Measurements from ENCODE around the gene BRD8. TPM values are rescaled to one million over a fixed set of nuclear protein-coding genes. Genes with fewer than 3 reads are reported as not detected.

Gene BRD8
- polyA plus RNA-seq, 1 experiment = 51.7 TPM

DNA sequence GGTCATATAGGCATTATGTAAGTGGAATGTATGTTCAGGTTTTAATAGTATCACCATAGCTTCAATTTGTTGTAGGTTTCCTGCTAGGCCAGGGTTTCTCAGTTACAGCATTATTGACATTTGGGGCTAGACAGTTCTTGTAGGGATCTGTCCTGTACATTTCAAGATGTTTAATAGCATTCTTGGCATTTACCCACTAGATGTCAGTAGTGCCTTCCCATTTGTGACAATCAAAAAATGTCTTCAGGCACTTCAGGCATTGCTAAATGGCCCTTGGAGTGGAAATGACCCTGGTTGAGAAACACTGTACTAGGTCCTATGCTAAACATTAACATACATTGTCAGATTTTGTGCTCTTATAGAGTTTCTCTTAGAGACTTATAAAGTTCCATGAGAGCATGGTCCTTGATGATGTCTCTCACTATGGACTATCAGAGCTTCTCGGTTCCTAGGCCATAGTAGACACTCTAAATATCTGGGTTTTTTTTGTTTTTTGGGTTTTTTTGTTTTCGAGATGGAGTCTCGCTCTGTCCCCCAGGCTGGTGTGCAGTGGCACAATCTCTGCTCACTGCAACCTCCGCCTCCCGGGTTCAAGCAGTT, 1.9 kb upstream of the BRD8 start:
- Histone ChIP-seq H3K4me3 (ENCODE audit: low read depth, low read length) (peak overlapping the region; percentile 78; the same call in 1 of the 2 replicates), H3K27me3 (ENCODE audit: control insufficient read depth, insufficient read depth, low read length) (no peaks in the 10 kb centered on the region), H3K36me3 (ENCODE audit: control insufficient read depth, insufficient read depth, low read length) (peaks cover 7% of the 10 kb centered on the region; the same call in 1 of the 2 replicates)
- CTCF ChIA-PET = interaction anchor here (0.6 to 1.6 kb wide), 6 partner anchors 12 to 270 kb away, joined by 3 to 7 read pairs (median 4); partner anchors contain the start of gene REEP2
- POLR2A ChIA-PET = no interaction called here
- TF ChIP-seq, protein P1, sequence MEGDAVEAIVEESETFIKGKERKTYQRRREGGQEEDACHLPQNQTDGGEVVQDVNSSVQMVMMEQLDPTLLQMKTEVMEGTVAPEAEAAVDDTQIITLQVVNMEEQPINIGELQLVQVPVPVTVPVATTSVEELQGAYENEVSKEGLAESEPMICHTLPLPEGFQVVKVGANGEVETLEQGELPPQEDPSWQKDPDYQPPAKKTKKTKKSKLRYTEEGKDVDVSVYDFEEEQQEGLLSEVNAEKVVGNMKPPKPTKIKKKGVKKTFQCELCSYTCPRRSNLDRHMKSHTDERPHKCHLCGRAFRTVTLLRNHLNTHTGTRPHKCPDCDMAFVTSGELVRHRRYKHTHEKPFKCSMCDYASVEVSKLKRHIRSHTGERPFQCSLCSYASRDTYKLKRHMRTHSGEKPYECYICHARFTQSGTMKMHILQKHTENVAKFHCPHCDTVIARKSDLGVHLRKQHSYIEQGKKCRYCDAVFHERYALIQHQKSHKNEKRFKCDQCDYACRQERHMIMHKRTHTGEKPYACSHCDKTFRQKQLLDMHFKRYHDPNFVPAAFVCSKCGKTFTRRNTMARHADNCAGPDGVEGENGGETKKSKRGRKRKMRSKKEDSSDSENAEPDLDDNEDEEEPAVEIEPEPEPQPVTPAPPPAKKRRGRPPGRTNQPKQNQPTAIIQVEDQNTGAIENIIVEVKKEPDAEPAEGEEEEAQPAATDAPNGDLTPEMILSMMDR (IDR thresholded peaks at IDR 0.05; ENCODE audit: insufficient read depth, low read depth, low read length) = peak; percentile 39; the same call in 1 of the 2 replicates
- no peak for DNase-seq (ENCODE audit: low read depth)

DNA sequence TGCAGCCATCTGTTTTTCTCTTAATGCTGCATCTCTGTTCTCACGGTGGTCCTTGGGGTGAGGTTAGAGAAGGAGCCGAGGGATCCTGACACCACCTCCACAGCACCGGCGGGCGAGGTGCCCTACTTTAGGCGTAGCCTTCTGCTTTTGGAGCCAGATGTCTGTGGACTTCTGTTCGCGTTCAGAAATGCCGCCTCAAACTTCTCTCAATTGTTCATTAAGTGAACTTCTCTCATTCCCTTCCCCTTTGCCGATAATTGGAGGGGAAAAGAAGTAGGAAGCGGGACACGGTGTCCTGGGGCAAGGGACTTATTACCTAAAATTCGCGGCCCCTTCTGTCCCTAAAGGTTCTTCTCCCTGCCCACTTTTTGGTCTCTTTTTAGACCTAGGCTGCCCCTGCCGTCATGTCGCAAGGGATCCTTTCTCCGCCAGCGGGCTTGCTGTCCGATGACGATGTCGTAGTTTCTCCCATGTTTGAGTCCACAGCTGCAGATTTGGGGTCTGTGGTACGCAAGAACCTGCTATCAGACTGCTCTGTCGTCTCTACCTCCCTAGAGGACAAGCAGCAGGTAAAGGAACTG, 937 bp upstream of the BRD8 start:
- peak overlapping the region; percentile 78 for H3K4me3 ChIP-seq (ENCODE audit: low read depth, low read length)
- DNase-seq (ENCODE audit: low read depth) = no peak
- TF ChIP-seq, protein P1 (IDR thresholded peaks at IDR 0.05; ENCODE audit: insufficient read depth, low read depth, low read length) = no peak
- H3K36me3 ChIP-seq (ENCODE audit: control insufficient read depth, insufficient read depth, low read length) = peaks cover 6% of the 10 kb centered on the region
- POLR2A ChIA-PET = no interaction called here
- CTCF ChIA-PET = interaction anchor here (0.6 to 2.5 kb wide), 6 partner anchors 9 to 269 kb away, joined by 3 to 13 read pairs (median 4); no protein-coding TSS in a partner anchor
- no peaks in the 10 kb centered on the region for H3K27me3 ChIP-seq (ENCODE audit: control insufficient read depth, insufficient read depth, low read length)

DNA sequence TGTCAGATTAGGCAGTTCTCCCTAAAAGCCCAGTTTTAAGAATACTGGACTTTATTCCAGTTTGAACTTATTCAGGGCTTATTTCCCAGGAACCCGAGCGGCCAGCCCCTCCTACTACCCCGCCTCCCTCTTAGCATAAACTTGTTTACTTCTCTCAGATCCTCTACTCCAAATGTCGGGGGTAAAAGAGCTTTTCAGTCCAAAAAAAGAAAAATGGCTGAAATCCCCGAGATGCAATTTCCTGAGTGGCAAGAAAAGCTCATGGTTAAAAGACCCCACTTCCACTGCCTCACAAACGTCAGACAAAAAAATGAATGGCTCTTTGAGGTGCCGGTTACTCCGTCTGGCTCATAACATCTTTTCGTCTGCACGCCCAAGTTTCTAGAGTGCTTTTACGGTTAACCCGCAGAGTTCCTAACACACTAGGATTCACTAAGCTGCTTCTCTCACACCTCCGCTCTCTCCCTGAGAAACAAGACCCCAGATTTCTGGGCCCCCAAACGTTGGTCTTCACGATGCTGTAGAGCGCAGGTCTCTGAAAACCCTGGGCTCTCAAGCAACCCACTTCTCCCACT, 402 bp downstream of the BRD8 start:
- peaks cover 7% of the 10 kb centered on the region for H3K36me3 ChIP-seq (ENCODE audit: control insufficient read depth, insufficient read depth, low read length)
- DNase-seq (ENCODE audit: low read depth) = no peak

DNA sequence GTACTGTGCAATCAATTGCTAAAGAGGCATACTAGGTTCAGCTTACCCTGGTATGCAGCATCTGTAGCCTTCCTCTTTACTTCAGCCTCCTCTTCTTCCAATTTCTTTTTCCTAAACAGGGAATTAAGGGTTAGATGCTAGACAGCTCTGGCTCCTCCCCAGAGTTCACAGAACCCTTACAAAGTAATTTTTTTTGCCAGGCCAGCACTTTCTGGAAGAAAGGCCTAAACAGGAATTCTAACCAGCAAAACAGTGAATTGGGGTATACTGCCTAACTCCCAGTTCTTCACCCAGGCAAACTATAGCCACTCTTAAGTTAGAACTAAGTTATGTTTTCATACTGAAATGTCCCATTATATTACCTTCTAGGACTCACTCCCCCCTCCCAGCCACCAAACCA, 8.1 kb downstream of the BRD8 start:
- Histone ChIP-seq H3K36me3 (ENCODE audit: control insufficient read depth, insufficient read depth, low read length) (peaks cover 31% of the 10 kb centered on the region), H3K4me3 (ENCODE audit: low read depth, low read length) (no peak overlapping the region), H3K27me3 (ENCODE audit: control insufficient read depth, insufficient read depth, low read length) (no peaks in the 10 kb centered on the region)
- ChIA-PET POLR2A (no interaction called here), CTCF (interaction anchor here (0.6 to 1.2 kb wide), 2 partner anchors 9 to 182 kb away, joined by 3 read pairs; partner anchors contain the start of genes KDM3B and KIF20A)
- DNase-seq (ENCODE audit: low read depth) = no peak
- TF ChIP-seq, protein P1 (IDR thresholded peaks at IDR 0.05; ENCODE audit: insufficient read depth, low read depth, low read length) = no peak

More for the DNA sequence above, 402 bp downstream of the BRD8 start:
- H3K27me3 ChIP-seq (ENCODE audit: control insufficient read depth, insufficient read depth, low read length) = no peaks in the 10 kb centered on the region
- CTCF ChIA-PET = interaction anchor here (0.6 to 2.5 kb wide), 4 partner anchors 11 to 175 kb away, joined by 3 to 13 read pairs (median 4); partner anchors contain the start of gene GFRA3
- H3K4me3 ChIP-seq (ENCODE audit: low read depth, low read length) = peak overlapping the region; percentile 78
- TF ChIP-seq, protein P1 (IDR thresholded peaks at IDR 0.05; ENCODE audit: insufficient read depth, low read depth, low read length) = no peak
- POLR2A ChIA-PET = interaction anchor here (0.5 kb wide), 1 partner anchor 559 kb away, joined by 3 read pairs; no protein-coding TSS in a partner anchor

DNA sequence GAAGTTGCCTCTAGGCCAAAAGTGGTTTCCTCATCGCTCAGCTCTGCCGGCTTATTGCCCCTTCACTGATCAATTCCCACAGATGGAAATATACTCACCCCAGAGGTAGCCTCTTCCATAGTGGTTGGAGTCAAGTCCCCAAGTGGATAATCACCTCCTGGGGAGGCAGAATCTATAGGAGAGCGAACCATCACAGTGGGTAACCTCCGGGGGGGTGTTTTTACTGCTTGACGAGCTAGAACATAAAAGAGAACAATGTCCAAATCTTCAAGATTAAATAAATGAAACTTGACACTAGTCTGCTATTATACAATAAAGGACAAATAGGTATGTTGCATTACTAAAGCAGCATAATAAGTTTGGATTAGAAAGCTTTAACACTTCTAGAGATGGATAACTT, 9.3 kb downstream of the BRD8 start:
- Histone ChIP-seq H3K4me3 (ENCODE audit: low read depth, low read length) (no peak overlapping the region), H3K27me3 (ENCODE audit: control insufficient read depth, insufficient read depth, low read length) (no peaks in the 10 kb centered on the region), H3K36me3 (ENCODE audit: control insufficient read depth, insufficient read depth, low read length) (peaks cover 35% of the 10 kb centered on the region)
- DNase-seq (ENCODE audit: low read depth) = no peak
- CTCF ChIA-PET = no interaction called here
- TF ChIP-seq, protein P1 (IDR thresholded peaks at IDR 0.05; ENCODE audit: insufficient read depth, low read depth, low read length) = no peak
- POLR2A ChIA-PET = no interaction called here

Measured in BJ (cell line).